K562 (cell line): Measurements from ENCODE around the gene GSK3B.

Experiments used
- DPF2 ChIP-seq: fragments of 450-650 bp; IDR thresholded peaks from 2 replicates; pipeline ENCODE4 v1.6.1; 2016
- ERF ChIP-seq: fragments of 450-650 bp; formaldehyde crosslinking; IDR thresholded peaks from 2 replicates; pipeline ENCODE4 v1.4.0; 2020; ENCODE audit warnings: mild to moderate bottlenecking, mixed read lengths
- SIN3B ChIP-seq: fragments of 450-650 bp; IDR thresholded peaks from 2 replicates; pipeline ENCODE4 v1.6.1; 2017; ENCODE audit warnings: low read depth, mild to moderate bottlenecking, moderate library complexity
- ZBTB8A ChIP-seq: fragments of 450-650 bp; IDR thresholded peaks from 2 replicates; pipeline ENCODE4 v1.6.1; 2018; ENCODE audit warnings: mild to moderate bottlenecking, moderate library complexity; ENCODE audit not compliant: partially characterized antibody
- ZNF274 ChIP-seq: IDR thresholded peaks from 2 replicates; pipeline ENCODE4 v1.6.1; 2011; ENCODE audit warnings: low read depth, mild to moderate bottlenecking, low read length, moderate library complexity, borderline replicate concordance
- TF ChIP-seq, protein P1 (sequence below): fragments of 250-450 bp; sonication (Bioruptor Pico); IDR thresholded peaks from 2 replicates; pipeline ENCODE4 v1.5.0; 2020; ENCODE audit warnings: mild to moderate bottlenecking, borderline replicate concordance
- TF ChIP-seq, protein P2 (sequence below), 3 experiments: IDR thresholded peaks in 2 of 3; conservative IDR thresholded peaks in 1 of 3; 2 replicates each; pipeline ENCODE4 v1.5.1; 2011 to 2012; ENCODE audit warnings: low read length in 3 of 3, mild to moderate bottlenecking in 3 of 3, control low read depth in 2 of 3, improper control_type of control experiment in 1 of 3, inconsistent platforms in 1 of 3, low read depth in 1 of 3, mixed read lengths in 1 of 3, moderate library complexity in 1 of 3; ENCODE audit not compliant: insufficient read depth in 2 of 3

GRCh38 chr3:120031561-120031960 is 62.7 kb downstream of the GSK3B start:
- no peak for TF ChIP-seq ERF
- no peak for TF ChIP-seq DPF2
- TF ChIP-seq ZNF274 = no peak
- TF ChIP-seq, protein P1, sequence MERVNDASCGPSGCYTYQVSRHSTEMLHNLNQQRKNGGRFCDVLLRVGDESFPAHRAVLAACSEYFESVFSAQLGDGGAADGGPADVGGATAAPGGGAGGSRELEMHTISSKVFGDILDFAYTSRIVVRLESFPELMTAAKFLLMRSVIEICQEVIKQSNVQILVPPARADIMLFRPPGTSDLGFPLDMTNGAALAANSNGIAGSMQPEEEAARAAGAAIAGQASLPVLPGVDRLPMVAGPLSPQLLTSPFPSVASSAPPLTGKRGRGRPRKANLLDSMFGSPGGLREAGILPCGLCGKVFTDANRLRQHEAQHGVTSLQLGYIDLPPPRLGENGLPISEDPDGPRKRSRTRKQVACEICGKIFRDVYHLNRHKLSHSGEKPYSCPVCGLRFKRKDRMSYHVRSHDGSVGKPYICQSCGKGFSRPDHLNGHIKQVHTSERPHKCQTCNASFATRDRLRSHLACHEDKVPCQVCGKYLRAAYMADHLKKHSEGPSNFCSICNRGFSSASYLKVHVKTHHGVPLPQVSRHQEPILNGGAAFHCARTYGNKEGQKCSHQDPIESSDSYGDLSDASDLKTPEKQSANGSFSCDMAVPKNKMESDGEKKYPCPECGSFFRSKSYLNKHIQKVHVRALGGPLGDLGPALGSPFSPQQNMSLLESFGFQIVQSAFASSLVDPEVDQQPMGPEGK = no peak
- TF ChIP-seq, protein P2, sequence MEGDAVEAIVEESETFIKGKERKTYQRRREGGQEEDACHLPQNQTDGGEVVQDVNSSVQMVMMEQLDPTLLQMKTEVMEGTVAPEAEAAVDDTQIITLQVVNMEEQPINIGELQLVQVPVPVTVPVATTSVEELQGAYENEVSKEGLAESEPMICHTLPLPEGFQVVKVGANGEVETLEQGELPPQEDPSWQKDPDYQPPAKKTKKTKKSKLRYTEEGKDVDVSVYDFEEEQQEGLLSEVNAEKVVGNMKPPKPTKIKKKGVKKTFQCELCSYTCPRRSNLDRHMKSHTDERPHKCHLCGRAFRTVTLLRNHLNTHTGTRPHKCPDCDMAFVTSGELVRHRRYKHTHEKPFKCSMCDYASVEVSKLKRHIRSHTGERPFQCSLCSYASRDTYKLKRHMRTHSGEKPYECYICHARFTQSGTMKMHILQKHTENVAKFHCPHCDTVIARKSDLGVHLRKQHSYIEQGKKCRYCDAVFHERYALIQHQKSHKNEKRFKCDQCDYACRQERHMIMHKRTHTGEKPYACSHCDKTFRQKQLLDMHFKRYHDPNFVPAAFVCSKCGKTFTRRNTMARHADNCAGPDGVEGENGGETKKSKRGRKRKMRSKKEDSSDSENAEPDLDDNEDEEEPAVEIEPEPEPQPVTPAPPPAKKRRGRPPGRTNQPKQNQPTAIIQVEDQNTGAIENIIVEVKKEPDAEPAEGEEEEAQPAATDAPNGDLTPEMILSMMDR (IDR thresholded peaks at IDR 0.05 in 2 of 3, conservative IDR thresholded peaks at IDR 0.05 in 1 of 3; ENCODE audit: insufficient read depth in 2 of 3, low read depth in 1 of 3, low read length in 3 of 3) = no peak
- TF ChIP-seq SIN3B = no peak
- TF ChIP-seq ZBTB8A = no peak
